Loucy (cell line): Measurements from ENCODE around the gene HRC.

Source experiments
- CTCF ChIP-seq: fragments of 200-600 bp; sonication (generic); conservative IDR thresholded peaks from 2 replicates; pipeline ENCODE4 v1.5.1; 2014; ENCODE audit warnings: mild to moderate bottlenecking, antibody characterized with exemption, low read length
- EZH2phosphoT487 ChIP-seq: fragments of 200-600 bp; IDR thresholded peaks from 2 replicates; pipeline ENCODE4 v1.6.1; 2018; ENCODE audit warnings: antibody characterized with exemption, mild to moderate bottlenecking, moderate library complexity, borderline replicate concordance

- TF ChIP-seq CTCF: no peak
- TF ChIP-seq EZH2phosphoT487: no peak
Measured at GRCh38 chr19:49160450-49161189, 5.4 kb upstream of the HRC start.
